Mucosa of rectum (tissue), 2 donors: ENCODE results near the gene TEX53.

Source experiments
- H3K27ac ChIP-seq, 2 donors: one replicate each; pipeline ENCODE4 v1.7.0; 2013; ENCODE audit warnings: inconsistent platforms in 2 of 2, low read depth in 2 of 2, low read length in 2 of 2
- H3K27me3 ChIP-seq, 2 donors: one replicate each; pipeline ENCODE4 v1.7.0; 2013; ENCODE audit warnings: low read length in 2 of 2; ENCODE audit not compliant: control insufficient read depth in 2 of 2, insufficient read depth in 2 of 2
- H3K36me3 ChIP-seq, 2 donors: one replicate each; pipeline ENCODE4 v1.7.0; 2013; ENCODE audit warnings: low read length in 2 of 2; ENCODE audit not compliant: control insufficient read depth in 2 of 2, insufficient read depth in 2 of 2
- H3K4me1 ChIP-seq, 2 donors: one replicate each; pipeline ENCODE4 v1.7.0; 2013; ENCODE audit warnings: low read length in 2 of 2, mild to moderate bottlenecking in 1 of 2; ENCODE audit not compliant: control insufficient read depth in 2 of 2, insufficient read depth in 2 of 2
- H3K4me3 ChIP-seq, 2 donors: one replicate each; pipeline ENCODE4 v1.7.0; 2013; ENCODE audit warnings: low read length in 2 of 2
- H3K9ac ChIP-seq, 2 donors: one replicate each; pipeline ENCODE4 v1.7.0; 2013; ENCODE audit warnings: low read length in 2 of 2, low read depth in 1 of 2, mild to moderate bottlenecking in 1 of 2
- H3K9me3 ChIP-seq, 2 donors: one replicate each; pipeline ENCODE4 v1.7.0; 2013; ENCODE audit warnings: low read length in 2 of 2; ENCODE audit not compliant: control insufficient read depth in 2 of 2
- donor health status: healthy.
- donor health status: Normal muscosa, but diverticular disease.

TEX53 gene

GRCh38 chr9:114691046-114691955, 33.7 kb upstream of the TEX53 start:
- no peaks in the 10 kb centered on the region for H3K27me3 ChIP-seq
- H3K9ac ChIP-seq, result no peak overlapping the region
- peak overlapping the region in 1 of 2 donors; percentile 12 for H3K27ac ChIP-seq
- H3K4me1 ChIP-seq, result peaks cover 4 to 6% of the 10 kb centered on the region in 2 donors
- H3K9me3 ChIP-seq, result no peaks in the 10 kb centered on the region
- H3K4me3 ChIP-seq, result no peak overlapping the region
- no peaks in the 10 kb centered on the region for H3K36me3 ChIP-seq

- H3K36me3 ChIP-seq, result no peaks in the 10 kb centered on the region
- no peaks in the 10 kb centered on the region for H3K27me3 ChIP-seq
- H3K4me3 ChIP-seq, result no peak overlapping the region
- H3K9me3 ChIP-seq, result no peaks in the 10 kb centered on the region
- peaks cover 4 to 6% of the 10 kb centered on the region in 2 donors for H3K4me1 ChIP-seq
- H3K9ac ChIP-seq, result no peak overlapping the region
- no peak overlapping the region for H3K27ac ChIP-seq
Observed at GRCh38 chr9:114690308-114690707, 32.7 kb upstream of the TEX53 start.

GRCh38 chr9:114689813-114690212, 32.2 kb upstream of the TEX53 start:
- Histone ChIP-seq H3K27me3 (no peaks in the 10 kb centered on the region), H3K4me3 (no peak overlapping the region), H3K27ac (no peak overlapping the region), H3K9ac (no peak overlapping the region), H3K36me3 (no peaks in the 10 kb centered on the region), H3K9me3 (no peaks in the 10 kb centered on the region), H3K4me1 (peaks cover 4 to 6% of the 10 kb centered on the region in 2 donors)

- H3K4me1 ChIP-seq, result peaks cover 4 to 6% of the 10 kb centered on the region in 2 donors
- no peaks in the 10 kb centered on the region for H3K9me3 ChIP-seq
- no peaks in the 10 kb centered on the region for H3K36me3 ChIP-seq
- no peak overlapping the region for H3K27ac ChIP-seq
- no peaks in the 10 kb centered on the region for H3K27me3 ChIP-seq
- no peak overlapping the region for H3K4me3 ChIP-seq
- H3K9ac ChIP-seq, result no peak overlapping the region
Observed at GRCh38 chr9:114688909-114689610, 31.5 kb upstream of the TEX53 start.

- H3K36me3 ChIP-seq, result no peaks in the 10 kb centered on the region
- H3K27ac ChIP-seq, result no peak overlapping the region
- no peak overlapping the region for H3K4me3 ChIP-seq
- H3K27me3 ChIP-seq, result no peaks in the 10 kb centered on the region
- no peak overlapping the region for H3K9ac ChIP-seq
- no peaks in the 10 kb centered on the region for H3K9me3 ChIP-seq
- peaks cover under 1 to 1% of the 10 kb centered on the region in 2 donors for H3K4me1 ChIP-seq
Observed at GRCh38 chr9:114688379-114688778, 30.8 kb upstream of the TEX53 start.

- Histone ChIP-seq H3K9ac (no peak overlapping the region), H3K9me3 (no peaks in the 10 kb centered on the region), H3K27ac (no peak overlapping the region), H3K36me3 (no peaks in the 10 kb centered on the region), H3K4me3 (no peak overlapping the region), H3K4me1 (no peaks in the 10 kb centered on the region), H3K27me3 (no peaks in the 10 kb centered on the region)
Observed at GRCh38 chr9:114687034-114687433, 29.4 kb upstream of the TEX53 start.

GRCh38 chr9:114685951-114686350, 28.3 kb upstream of the TEX53 start:
- Histone ChIP-seq H3K9ac (no peak overlapping the region), H3K4me1 (no peaks in the 10 kb centered on the region), H3K27ac (no peak overlapping the region), H3K4me3 (no peak overlapping the region), H3K9me3 (no peaks in the 10 kb centered on the region), H3K27me3 (no peaks in the 10 kb centered on the region), H3K36me3 (no peaks in the 10 kb centered on the region)

- no peaks in the 10 kb centered on the region for H3K27me3 ChIP-seq
- H3K36me3 ChIP-seq, result no peaks in the 10 kb centered on the region
- H3K4me1 ChIP-seq, result no peaks in the 10 kb centered on the region
- H3K9me3 ChIP-seq, result no peaks in the 10 kb centered on the region
- H3K27ac ChIP-seq, result no peak overlapping the region
- no peak overlapping the region for H3K4me3 ChIP-seq
- no peak overlapping the region for H3K9ac ChIP-seq
Observed at GRCh38 chr9:114684036-114684435, 26.4 kb upstream of the TEX53 start.

GRCh38 chr9:114682846-114683245, 25.2 kb upstream of the TEX53 start:
- no peaks in the 10 kb centered on the region for H3K9me3 ChIP-seq

GRCh38 chr9:114681594-114682332, 24.2 kb upstream of the TEX53 start, which contains the start of gene TEX48:
Gene TEX48 (minus strand): TSS chr9:114682192. CDS start chr9:114671723, 10,469 bp downstream.
- Histone ChIP-seq H3K36me3 (no peaks in the 10 kb centered on the region), H3K27me3 (no peaks in the 10 kb centered on the region), H3K9me3 (no peaks in the 10 kb centered on the region), H3K9ac (no peak within 1 kb of the TSS), H3K4me3 (no peak within 1 kb of the TSS), H3K27ac (no peak within 1 kb of the TSS), H3K4me1 (no peaks in the 10 kb centered on the region)

More at GRCh38 chr9:114682846-114683245, 25.2 kb upstream of the TEX53 start:
- H3K27ac ChIP-seq, result no peak overlapping the region
- no peak overlapping the region for H3K9ac ChIP-seq
- H3K27me3 ChIP-seq, result no peaks in the 10 kb centered on the region
- H3K36me3 ChIP-seq, result no peaks in the 10 kb centered on the region
- H3K4me3 ChIP-seq, result no peak overlapping the region
- no peaks in the 10 kb centered on the region for H3K4me1 ChIP-seq
